Loucy (cell line): ENCODE data around the gene SOBP.

Source experiments
- CTCF ChIP-seq: fragments of 200-600 bp; sonication (generic); conservative IDR thresholded peaks from 2 replicates; pipeline ENCODE4 v1.5.1; 2014; ENCODE audit warnings: mild to moderate bottlenecking, antibody characterized with exemption, low read length
- EZH2phosphoT487 ChIP-seq: fragments of 200-600 bp; IDR thresholded peaks from 2 replicates; pipeline ENCODE4 v1.6.1; 2018; ENCODE audit warnings: antibody characterized with exemption, mild to moderate bottlenecking, moderate library complexity, borderline replicate concordance

GRCh38 chr6:107460083-107460631 is 29.8 kb upstream of the SOBP start:
- TF ChIP-seq CTCF (no peak), EZH2phosphoT487 (no peak)
